ENCODE data around the gene NACC2. TPM values are rescaled to one million over a fixed set of nuclear protein-coding genes. Genes with fewer than 3 reads are reported as not detected.

The NACC2 gene
- polyA plus RNA-seq, 1 of the 3 experiments (the other 2 are of a cell fraction): 22.1 TPM

DNA sequence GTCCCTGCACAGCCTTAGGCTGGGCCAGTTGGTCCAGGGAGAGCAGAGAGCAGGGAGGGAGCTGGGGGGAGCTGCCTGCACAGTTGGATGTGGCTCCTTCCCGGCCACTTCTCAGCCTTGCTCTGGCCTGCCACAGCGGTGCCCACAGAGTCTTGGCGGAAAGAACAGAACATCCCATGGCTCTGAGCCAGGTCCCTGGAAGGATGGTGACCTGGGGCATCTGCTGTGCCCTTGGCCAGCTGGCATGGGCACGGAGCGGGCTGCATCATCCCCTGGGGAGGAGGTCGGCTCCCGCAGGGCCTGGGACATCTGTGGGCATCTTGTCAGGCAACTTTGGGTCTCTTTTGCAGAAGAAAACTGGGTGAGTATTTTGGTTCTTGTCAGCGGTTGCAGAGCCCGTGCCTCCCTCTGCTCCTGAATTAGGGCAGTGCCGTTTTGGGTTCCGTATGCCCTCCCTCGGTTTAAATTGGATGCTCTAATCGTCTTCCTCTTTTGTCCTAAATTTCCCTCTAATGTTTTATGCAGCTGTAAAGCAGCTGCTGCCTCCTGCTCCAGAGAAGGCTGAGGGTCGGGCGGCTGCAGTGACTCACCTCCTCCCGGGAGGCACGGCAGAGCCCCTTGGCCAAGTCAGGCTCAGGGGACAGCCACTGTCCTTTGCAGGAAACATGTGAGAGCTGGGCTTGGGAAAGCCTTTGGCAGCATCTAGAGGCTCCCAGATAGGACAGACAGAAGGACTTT is 10.5 kb upstream of the NACC2 start (continued):
- TF ChIP-seq, protein P1, sequence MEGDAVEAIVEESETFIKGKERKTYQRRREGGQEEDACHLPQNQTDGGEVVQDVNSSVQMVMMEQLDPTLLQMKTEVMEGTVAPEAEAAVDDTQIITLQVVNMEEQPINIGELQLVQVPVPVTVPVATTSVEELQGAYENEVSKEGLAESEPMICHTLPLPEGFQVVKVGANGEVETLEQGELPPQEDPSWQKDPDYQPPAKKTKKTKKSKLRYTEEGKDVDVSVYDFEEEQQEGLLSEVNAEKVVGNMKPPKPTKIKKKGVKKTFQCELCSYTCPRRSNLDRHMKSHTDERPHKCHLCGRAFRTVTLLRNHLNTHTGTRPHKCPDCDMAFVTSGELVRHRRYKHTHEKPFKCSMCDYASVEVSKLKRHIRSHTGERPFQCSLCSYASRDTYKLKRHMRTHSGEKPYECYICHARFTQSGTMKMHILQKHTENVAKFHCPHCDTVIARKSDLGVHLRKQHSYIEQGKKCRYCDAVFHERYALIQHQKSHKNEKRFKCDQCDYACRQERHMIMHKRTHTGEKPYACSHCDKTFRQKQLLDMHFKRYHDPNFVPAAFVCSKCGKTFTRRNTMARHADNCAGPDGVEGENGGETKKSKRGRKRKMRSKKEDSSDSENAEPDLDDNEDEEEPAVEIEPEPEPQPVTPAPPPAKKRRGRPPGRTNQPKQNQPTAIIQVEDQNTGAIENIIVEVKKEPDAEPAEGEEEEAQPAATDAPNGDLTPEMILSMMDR (IDR thresholded peaks at IDR 0.05): no peak

DNA sequence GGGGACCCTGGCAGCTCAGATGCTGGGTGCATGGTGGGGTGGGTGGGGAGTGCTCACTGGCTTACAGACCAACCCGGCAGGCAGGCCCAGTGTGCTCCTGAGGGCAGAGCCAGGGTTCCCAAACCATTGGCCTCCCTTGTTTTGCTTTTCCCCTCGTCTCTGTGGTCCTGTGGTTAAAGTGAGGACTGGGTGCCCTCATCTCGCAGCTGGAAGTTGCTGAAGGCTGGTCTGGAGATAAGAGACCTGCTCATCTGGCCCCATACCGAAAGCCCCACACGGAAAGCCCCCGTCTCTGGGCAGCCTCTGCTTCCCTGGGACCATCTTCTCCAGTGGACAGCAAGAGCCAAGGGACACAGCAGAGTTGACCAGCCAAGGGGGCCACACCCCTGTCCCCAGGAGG is 9.8 kb upstream of the NACC2 start:
- 67% methylated on average over 1 of the region's 6 CpGs for WGBS (ENCODE audit: low lambda C conversion rate)
- H3K9ac ChIP-seq: no peak overlapping the region
- ChIA-PET POLR2A (interaction anchor here (1.0 kb wide), 1 partner anchor 9 kb away, joined by 3 read pairs; the partner anchor contains the start of gene NACC2), CTCF (interaction anchor here (0.9 to 2.6 kb wide), 4 partner anchors 9 to 137 kb away, joined by 3 to 12 read pairs (median 6); partner anchors contain the start of gene NACC2)
- H3K36me3 ChIP-seq (replicated peaks in 1 of 2; ENCODE audit: control insufficient read depth in 1 of 2, insufficient read depth in 2 of 2, low read length in 1 of 2): no peaks in the 10 kb centered on the region
- H4K20me1 ChIP-seq (ENCODE audit: insufficient read depth): no peaks in the 10 kb centered on the region
- no peak overlapping the region for H3K4me3 ChIP-seq (ENCODE audit: low read depth in 2 of 2, low read length in 1 of 2)
- H3K9me3 ChIP-seq: no peaks in the 10 kb centered on the region
- peak overlapping the region; percentile 47; the same call in 1 of the 2 replicates for H3K4me2 ChIP-seq
- peaks cover 28 to 38% of the 10 kb centered on the region in 2 experiments; a peak in 3 of 4 replicates for H3K4me1 ChIP-seq (ENCODE audit: control insufficient read depth in 1 of 2, insufficient read depth in 2 of 2, low read depth in 1 of 2, low read length in 1 of 2)
- H3K79me2 ChIP-seq (ENCODE audit: insufficient read depth): no peaks in the 10 kb centered on the region
- peaks cover 6% of the 10 kb centered on the region for H3F3A ChIP-seq (replicated peaks; ENCODE audit: insufficient read depth)
- H2AFZ ChIP-seq (ENCODE audit: low read depth): no peak overlapping the region
- no peaks in the 10 kb centered on the region for H3K27me3 ChIP-seq (ENCODE audit: insufficient read depth)
- no peaks in the 10 kb centered on the region for H3K9me2 ChIP-seq
- TF ChIP-seq, protein P2, sequence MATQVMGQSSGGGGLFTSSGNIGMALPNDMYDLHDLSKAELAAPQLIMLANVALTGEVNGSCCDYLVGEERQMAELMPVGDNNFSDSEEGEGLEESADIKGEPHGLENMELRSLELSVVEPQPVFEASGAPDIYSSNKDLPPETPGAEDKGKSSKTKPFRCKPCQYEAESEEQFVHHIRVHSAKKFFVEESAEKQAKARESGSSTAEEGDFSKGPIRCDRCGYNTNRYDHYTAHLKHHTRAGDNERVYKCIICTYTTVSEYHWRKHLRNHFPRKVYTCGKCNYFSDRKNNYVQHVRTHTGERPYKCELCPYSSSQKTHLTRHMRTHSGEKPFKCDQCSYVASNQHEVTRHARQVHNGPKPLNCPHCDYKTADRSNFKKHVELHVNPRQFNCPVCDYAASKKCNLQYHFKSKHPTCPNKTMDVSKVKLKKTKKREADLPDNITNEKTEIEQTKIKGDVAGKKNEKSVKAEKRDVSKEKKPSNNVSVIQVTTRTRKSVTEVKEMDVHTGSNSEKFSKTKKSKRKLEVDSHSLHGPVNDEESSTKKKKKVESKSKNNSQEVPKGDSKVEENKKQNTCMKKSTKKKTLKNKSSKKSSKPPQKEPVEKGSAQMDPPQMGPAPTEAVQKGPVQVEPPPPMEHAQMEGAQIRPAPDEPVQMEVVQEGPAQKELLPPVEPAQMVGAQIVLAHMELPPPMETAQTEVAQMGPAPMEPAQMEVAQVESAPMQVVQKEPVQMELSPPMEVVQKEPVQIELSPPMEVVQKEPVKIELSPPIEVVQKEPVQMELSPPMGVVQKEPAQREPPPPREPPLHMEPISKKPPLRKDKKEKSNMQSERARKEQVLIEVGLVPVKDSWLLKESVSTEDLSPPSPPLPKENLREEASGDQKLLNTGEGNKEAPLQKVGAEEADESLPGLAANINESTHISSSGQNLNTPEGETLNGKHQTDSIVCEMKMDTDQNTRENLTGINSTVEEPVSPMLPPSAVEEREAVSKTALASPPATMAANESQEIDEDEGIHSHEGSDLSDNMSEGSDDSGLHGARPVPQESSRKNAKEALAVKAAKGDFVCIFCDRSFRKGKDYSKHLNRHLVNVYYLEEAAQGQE (IDR thresholded peaks at IDR 0.05; ENCODE audit: low read depth, low read length): no peak
- no peak for TF ChIP-seq FOXJ3 (CRISPR knock-in tag; IDR thresholded peaks at IDR 0.05)
- DNase-seq: no peak
- H3K27ac ChIP-seq (ENCODE audit: low read depth in 2 of 2, low read length in 1 of 2): no peak overlapping the region

DNA sequence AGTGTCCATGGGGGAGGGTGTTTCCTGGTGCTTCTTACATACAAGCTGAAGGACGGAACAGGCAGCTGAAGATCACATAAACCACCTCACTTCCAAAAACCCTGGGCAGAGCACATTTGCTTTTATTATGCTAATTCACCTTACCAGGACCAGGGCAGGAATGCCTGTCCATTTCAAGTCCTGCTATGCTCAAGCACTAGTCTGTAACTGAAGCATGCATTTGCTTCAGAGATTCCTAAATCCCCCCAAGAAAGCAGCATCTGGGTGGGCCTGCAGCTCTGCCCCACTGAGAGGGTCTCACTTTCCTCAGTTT is 9.4 kb upstream of the NACC2 start:
- ChIA-PET CTCF (interaction anchor here (0.9 to 2.6 kb wide), 4 partner anchors 9 to 137 kb away, joined by 3 to 12 read pairs (median 6); partner anchors contain the start of gene NACC2), POLR2A (interaction anchor here (1.0 kb wide), 1 partner anchor 9 kb away, joined by 3 read pairs; the partner anchor contains the start of gene NACC2)
- H3K27me3 ChIP-seq (ENCODE audit: insufficient read depth): no peaks in the 10 kb centered on the region
- no peaks in the 10 kb centered on the region for H4K20me1 ChIP-seq (ENCODE audit: insufficient read depth)
- H3K4me3 ChIP-seq (ENCODE audit: low read depth in 2 of 2, low read length in 1 of 2): no peak overlapping the region
- H3F3A ChIP-seq (replicated peaks; ENCODE audit: insufficient read depth): peaks cover 6% of the 10 kb centered on the region
- H3K9ac ChIP-seq: no peak overlapping the region
- H3K4me1 ChIP-seq (ENCODE audit: control insufficient read depth in 1 of 2, insufficient read depth in 2 of 2, low read depth in 1 of 2, low read length in 1 of 2): peaks cover 26 to 35% of the 10 kb centered on the region in 2 experiments; a peak in 3 of 4 replicates
- no peak overlapping the region for H2AFZ ChIP-seq (ENCODE audit: low read depth)
- H3K27ac ChIP-seq (ENCODE audit: low read depth in 2 of 2, low read length in 1 of 2): no peak overlapping the region
- no peak overlapping the region for H3K4me2 ChIP-seq
- 75% methylated on average over 1 of the region's 1 CpG for whole genome bisulfite sequencing (ENCODE audit: low lambda C conversion rate)
- H3K79me2 ChIP-seq (ENCODE audit: insufficient read depth): no peaks in the 10 kb centered on the region
- no peaks in the 10 kb centered on the region for H3K36me3 ChIP-seq (replicated peaks in 1 of 2; ENCODE audit: control insufficient read depth in 1 of 2, insufficient read depth in 2 of 2, low read length in 1 of 2)
- no peaks in the 10 kb centered on the region for H3K9me2 ChIP-seq
- no peak for DNase-seq
- H3K9me3 ChIP-seq: no peaks in the 10 kb centered on the region
- TF ChIP-seq, protein P3, sequence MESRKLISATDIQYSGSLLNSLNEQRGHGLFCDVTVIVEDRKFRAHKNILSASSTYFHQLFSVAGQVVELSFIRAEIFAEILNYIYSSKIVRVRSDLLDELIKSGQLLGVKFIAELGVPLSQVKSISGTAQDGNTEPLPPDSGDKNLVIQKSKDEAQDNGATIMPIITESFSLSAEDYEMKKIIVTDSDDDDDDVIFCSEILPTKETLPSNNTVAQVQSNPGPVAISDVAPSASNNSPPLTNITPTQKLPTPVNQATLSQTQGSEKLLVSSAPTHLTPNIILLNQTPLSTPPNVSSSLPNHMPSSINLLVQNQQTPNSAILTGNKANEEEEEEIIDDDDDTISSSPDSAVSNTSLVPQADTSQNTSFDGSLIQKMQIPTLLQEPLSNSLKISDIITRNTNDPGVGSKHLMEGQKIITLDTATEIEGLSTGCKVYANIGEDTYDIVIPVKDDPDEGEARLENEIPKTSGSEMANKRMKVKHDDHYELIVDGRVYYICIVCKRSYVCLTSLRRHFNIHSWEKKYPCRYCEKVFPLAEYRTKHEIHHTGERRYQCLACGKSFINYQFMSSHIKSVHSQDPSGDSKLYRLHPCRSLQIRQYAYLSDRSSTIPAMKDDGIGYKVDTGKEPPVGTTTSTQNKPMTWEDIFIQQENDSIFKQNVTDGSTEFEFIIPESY (IDR thresholded peaks at IDR 0.05; ENCODE audit: borderline replicate concordance, low read depth): no peak
- TF ChIP-seq FOXM1 (IDR thresholded peaks at IDR 0.05; ENCODE audit: low read depth): no peak
- no peak for TF ChIP-seq MXI1 (IDR thresholded peaks at IDR 0.05; ENCODE audit: low read depth, low read length)
- no peak for TF ChIP-seq JUND (IDR thresholded peaks at IDR 0.05)
- TF ChIP-seq EP300 (IDR thresholded peaks at IDR 0.05; ENCODE audit: borderline replicate concordance in 1 of 2, low read depth in 1 of 2, low read length in 1 of 2): no peak
- no peak for TF ChIP-seq NFIC (IDR thresholded peaks at IDR 0.05; ENCODE audit: borderline replicate concordance)
- TF ChIP-seq RAD21 (IDR thresholded peaks at IDR 0.05; ENCODE audit: low read length): no peak
- no peak for TF ChIP-seq FOXJ3 (CRISPR knock-in tag; IDR thresholded peaks at IDR 0.05)
- TF ChIP-seq YY1 (IDR thresholded peaks at IDR 0.05; ENCODE audit: low read depth): no peak
- no peak for TF ChIP-seq NRF1 (IDR thresholded peaks at IDR 0.05; ENCODE audit: low read depth, low read length)
- TF ChIP-seq, protein P4, sequence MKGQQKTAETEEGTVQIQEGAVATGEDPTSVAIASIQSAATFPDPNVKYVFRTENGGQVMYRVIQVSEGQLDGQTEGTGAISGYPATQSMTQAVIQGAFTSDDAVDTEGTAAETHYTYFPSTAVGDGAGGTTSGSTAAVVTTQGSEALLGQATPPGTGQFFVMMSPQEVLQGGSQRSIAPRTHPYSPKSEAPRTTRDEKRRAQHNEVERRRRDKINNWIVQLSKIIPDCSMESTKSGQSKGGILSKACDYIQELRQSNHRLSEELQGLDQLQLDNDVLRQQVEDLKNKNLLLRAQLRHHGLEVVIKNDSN (IDR thresholded peaks at IDR 0.05; ENCODE audit: borderline replicate concordance, low read depth): no peak
- TF ChIP-seq, protein P5, sequence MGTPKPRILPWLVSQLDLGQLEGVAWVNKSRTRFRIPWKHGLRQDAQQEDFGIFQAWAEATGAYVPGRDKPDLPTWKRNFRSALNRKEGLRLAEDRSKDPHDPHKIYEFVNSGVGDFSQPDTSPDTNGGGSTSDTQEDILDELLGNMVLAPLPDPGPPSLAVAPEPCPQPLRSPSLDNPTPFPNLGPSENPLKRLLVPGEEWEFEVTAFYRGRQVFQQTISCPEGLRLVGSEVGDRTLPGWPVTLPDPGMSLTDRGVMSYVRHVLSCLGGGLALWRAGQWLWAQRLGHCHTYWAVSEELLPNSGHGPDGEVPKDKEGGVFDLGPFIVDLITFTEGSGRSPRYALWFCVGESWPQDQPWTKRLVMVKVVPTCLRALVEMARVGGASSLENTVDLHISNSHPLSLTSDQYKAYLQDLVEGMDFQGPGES (IDR thresholded peaks at IDR 0.05; ENCODE audit: low read depth, low read length): no peak
